Karpas-422 (cell line): ENCODE results near the gene LGALS9. TPM values are rescaled to one million over a fixed set of nuclear protein-coding genes. Genes with fewer than 3 reads are reported as not detected.
A peak's percentile ranks its signal among the peaks of the same experiment; 100 is the strongest.

Experiments used
- DNase-seq: peaks from one replicate; pipeline ENCODE4 v3.0.0-alpha.2; 2015
- H2AFZ ChIP-seq: fragments of 200-600 bp; sonication (generic); 2 replicates; pipeline ENCODE4 v1.6.1; 2014; ENCODE audit warnings: antibody characterized with exemption, low read length, mixed read lengths
- H3K27ac ChIP-seq: fragments of 200-600 bp; sonication (generic); 2 replicates; pipeline ENCODE4 v1.5.1; 2014; ENCODE audit warnings: mild to moderate bottlenecking, low read length, moderate library complexity
- H3K27me3 ChIP-seq: fragments of 200-600 bp; sonication (generic); 2 replicates; pipeline ENCODE4 v1.6.1; 2014; ENCODE audit warnings: low read length, mixed read lengths
- H3K36me3 ChIP-seq: fragments of 200-600 bp; sonication (generic); 2 replicates; pipeline ENCODE4 v1.6.1; 2014; ENCODE audit warnings: low read length, mixed read lengths; ENCODE audit not compliant: insufficient read depth
- H3K4me1 ChIP-seq: fragments of 200-600 bp; sonication (generic); 2 replicates; pipeline ENCODE4 v1.6.1; 2014; ENCODE audit warnings: mild to moderate bottlenecking, low read length, mixed read lengths
- H3K4me2 ChIP-seq: fragments of 200-600 bp; sonication (generic); 2 replicates; pipeline ENCODE4 v1.6.1; 2014; ENCODE audit warnings: low read length, low read depth, mild to moderate bottlenecking; ENCODE audit not compliant: poor library complexity, severe bottlenecking
- H3K4me3 ChIP-seq: fragments of 200-600 bp; sonication (generic); 2 replicates; pipeline ENCODE4 v1.5.1; 2014; ENCODE audit warnings: mild to moderate bottlenecking, antibody characterized with exemption, low read length, mixed read lengths
- H3K79me2 ChIP-seq: fragments of 200-600 bp; sonication (generic); 2 replicates; pipeline ENCODE4 v1.6.1; 2014; ENCODE audit warnings: mild to moderate bottlenecking, low read length, mixed read lengths
- H3K9ac ChIP-seq: fragments of 200-600 bp; sonication (generic); 2 replicates; pipeline ENCODE4 v1.6.0; 2014; ENCODE audit warnings: low read length
- H3K9me2 ChIP-seq: fragments of 200-600 bp; sonication (generic), shearing (Covaris generic); replicated peaks from 2 replicates; pipeline ENCODE4 v1.6.0; 2014; ENCODE audit warnings: mild to moderate bottlenecking, low read length, moderate library complexity; ENCODE audit not compliant: insufficient read depth
- H3K9me3 ChIP-seq: fragments of 300-700, 200-600 bp; sonication (generic); 2 replicates; pipeline ENCODE4 v1.6.1; 2014; ENCODE audit warnings: low read length, mixed read lengths
- H4K20me1 ChIP-seq: fragments of 200-600 bp; sonication (generic); 2 replicates; pipeline ENCODE4 v1.6.1; 2014; ENCODE audit warnings: mild to moderate bottlenecking, antibody characterized with exemption, low read length, low read depth; ENCODE audit not compliant: insufficient read depth
- total RNA-seq: library from RNA; depleted of rRNA; stranded (reverse); fragments of >200 nt; shearing (Covaris generic); gene quantifications from 2 replicates; pipeline ENCODE4 v1.2.3, GENCODE V29; 2014; ENCODE audit warnings: low replicate concordance

The LGALS9 gene
- total RNA-seq, 1 experiment from 2014 or later = 5.4 TPM

DNA sequence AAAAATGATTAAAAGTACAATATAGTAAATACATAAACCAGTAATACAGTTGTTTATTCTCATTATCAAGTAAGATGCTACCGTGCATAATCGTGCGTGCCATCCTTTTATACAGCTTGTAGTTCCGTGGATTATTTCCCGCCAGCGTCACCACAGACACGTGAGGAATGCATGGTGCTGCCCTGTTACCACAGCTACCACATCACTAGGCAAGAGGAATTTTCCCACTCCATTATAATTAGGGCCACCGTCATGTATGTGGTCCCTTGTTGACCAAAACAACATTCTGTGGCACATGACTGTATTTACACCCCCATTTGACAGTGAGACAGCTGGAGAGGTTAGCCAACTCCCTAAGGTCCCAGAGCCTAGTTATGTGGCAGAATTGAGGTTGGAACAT, 30.5 kb upstream of the LGALS9 start:
- no peak overlapping the region for H3K9ac ChIP-seq
- H3K27ac ChIP-seq = no peak overlapping the region
- no peak for DNase-seq
- no peaks in the 10 kb centered on the region for H3K36me3 ChIP-seq
- no peaks in the 10 kb centered on the region for H3K9me3 ChIP-seq
- no peak overlapping the region for H2AFZ ChIP-seq
- H3K79me2 ChIP-seq = no peaks in the 10 kb centered on the region
- no peak overlapping the region for H3K4me2 ChIP-seq
- no peak overlapping the region for H3K4me3 ChIP-seq
- H3K4me1 ChIP-seq = no peaks in the 10 kb centered on the region
- H3K27me3 ChIP-seq = no peaks in the 10 kb centered on the region
- H3K9me2 ChIP-seq = no peaks in the 10 kb centered on the region
- H4K20me1 ChIP-seq = peaks cover 3% of the 10 kb centered on the region; the same call in 1 of the 2 replicates

DNA sequence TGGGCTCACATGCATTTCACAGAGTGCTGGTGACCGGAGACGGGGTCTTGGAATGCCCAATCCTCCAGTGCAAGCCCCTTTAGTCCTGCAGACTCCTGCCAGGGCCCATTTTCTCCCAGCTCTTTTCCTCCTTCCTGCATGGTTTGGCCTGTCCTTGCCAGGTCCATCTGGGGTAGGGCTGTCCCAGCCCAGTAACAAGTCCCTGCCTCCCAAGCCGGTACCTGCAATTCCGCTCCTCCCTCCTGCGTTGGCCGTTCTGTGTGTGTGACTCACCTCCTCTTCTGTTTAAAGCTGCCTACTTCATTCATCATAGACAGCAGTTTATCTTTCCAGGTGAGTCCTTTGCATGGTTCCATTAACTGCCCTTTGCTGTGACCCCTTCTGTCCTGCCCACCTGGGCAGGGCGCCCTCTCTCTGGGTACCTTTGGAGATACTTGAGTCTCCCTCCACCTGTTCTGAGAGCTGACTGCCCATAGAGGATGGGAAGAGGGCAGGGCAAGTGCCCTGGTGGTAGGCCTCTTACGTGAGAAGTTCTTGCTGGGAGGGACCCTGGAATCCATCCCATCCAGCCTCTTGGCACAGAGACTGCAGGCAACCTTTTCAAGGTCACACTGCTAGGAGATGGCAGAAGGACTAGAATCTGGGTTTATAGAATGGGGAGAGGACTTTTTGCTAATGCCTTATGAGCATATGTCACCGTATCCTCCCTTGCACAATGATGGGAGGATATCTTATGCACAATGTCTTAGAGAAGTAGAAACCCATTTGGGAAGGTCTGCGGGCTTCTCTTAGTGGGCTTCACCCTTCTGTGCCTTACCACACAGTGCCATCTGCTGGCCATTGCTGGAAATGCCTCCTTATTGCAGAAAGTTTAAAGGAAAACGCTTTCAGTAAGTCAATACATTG, 29.7 kb upstream of the LGALS9 start:
- H4K20me1 ChIP-seq = peaks cover 3% of the 10 kb centered on the region; the same call in 1 of the 2 replicates
- no peak overlapping the region for H3K4me2 ChIP-seq

DNA sequence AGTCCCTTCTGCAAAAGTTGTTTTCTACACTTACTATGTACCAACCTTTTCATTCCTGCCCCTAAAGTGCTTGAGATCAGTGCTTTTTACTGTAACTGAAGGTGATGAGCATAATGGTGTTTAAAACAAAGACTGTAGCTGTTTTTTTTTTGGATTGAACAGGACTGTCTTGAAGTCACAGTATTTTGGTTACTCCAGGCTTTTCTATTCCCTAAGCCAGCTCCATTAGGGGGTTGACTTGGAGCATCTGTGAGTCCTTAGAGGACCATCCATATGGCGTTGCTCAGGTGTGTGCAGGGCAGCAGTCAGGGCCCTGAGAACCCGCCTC, 29.0 kb upstream of the LGALS9 start:
- no peak overlapping the region for H3K4me2 ChIP-seq
- H3K27me3 ChIP-seq = no peaks in the 10 kb centered on the region
- H3K4me1 ChIP-seq = no peaks in the 10 kb centered on the region
- no peak overlapping the region for H3K4me3 ChIP-seq
- H3K36me3 ChIP-seq = no peaks in the 10 kb centered on the region
- no peak overlapping the region for H3K9ac ChIP-seq
- DNase-seq = no peak
- peaks cover 3% of the 10 kb centered on the region; the same call in 1 of the 2 replicates for H4K20me1 ChIP-seq
- no peak overlapping the region for H3K27ac ChIP-seq
- no peaks in the 10 kb centered on the region for H3K9me3 ChIP-seq
- no peak overlapping the region for H2AFZ ChIP-seq
- no peaks in the 10 kb centered on the region for H3K9me2 ChIP-seq
- no peaks in the 10 kb centered on the region for H3K79me2 ChIP-seq

More for the DNA sequence above, 29.7 kb upstream of the LGALS9 start:
- Histone ChIP-seq H3K9me3 (no peaks in the 10 kb centered on the region), H3K27ac (no peak overlapping the region), H2AFZ (no peak overlapping the region), H3K9ac (no peak overlapping the region), H3K79me2 (no peaks in the 10 kb centered on the region), H3K4me1 (no peaks in the 10 kb centered on the region), H3K4me3 (no peak overlapping the region), H3K36me3 (no peaks in the 10 kb centered on the region), H3K27me3 (no peaks in the 10 kb centered on the region), H3K9me2 (no peaks in the 10 kb centered on the region)
- peak; percentile 92 for DNase-seq

DNA sequence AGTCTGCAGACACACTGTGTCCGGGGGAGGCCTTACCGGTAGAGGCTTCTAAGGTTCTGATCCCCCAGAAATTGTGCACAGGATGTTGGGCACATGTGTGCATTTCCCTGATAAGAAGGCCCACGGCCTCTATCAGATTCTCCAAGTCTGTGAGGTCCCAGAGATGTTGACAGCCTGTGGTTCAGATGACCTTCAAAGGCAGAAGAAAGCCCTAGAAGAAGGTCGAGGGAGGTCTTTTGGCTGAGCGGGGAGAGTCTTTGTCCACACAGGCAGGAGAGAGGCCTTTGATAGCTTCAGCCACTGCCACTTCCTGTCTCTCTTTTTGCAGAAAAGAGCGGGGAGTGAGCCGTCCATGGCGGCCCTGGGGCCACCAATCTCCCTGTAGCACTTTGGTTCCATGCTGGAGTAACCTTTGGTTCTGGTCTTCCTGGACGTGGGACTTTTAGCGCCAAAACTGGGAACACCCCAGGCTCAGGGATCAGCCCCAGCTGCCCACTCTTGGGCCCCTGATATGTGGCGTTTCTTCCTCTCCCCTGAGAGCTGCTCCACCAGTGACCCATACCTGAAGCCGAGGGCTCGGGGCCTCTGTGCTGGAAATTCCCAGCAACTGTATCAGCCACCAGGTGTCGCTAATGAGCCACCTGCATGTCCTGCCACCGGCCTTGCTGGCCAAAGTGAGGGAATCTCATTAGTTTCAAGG, 28.1 kb upstream of the LGALS9 start:
- H3K4me1 ChIP-seq = no peaks in the 10 kb centered on the region
- H3K9me2 ChIP-seq = no peaks in the 10 kb centered on the region
- no peaks in the 10 kb centered on the region for H3K9me3 ChIP-seq
- H3K79me2 ChIP-seq = no peaks in the 10 kb centered on the region
- no peak overlapping the region for H2AFZ ChIP-seq
- no peaks in the 10 kb centered on the region for H3K36me3 ChIP-seq
- peak; percentile 86 for DNase-seq
- H3K9ac ChIP-seq = no peak overlapping the region
- H3K27me3 ChIP-seq = no peaks in the 10 kb centered on the region
- no peak overlapping the region for H3K4me3 ChIP-seq
- H3K4me2 ChIP-seq = no peak overlapping the region
- peaks cover 5% of the 10 kb centered on the region; the same call in 1 of the 2 replicates for H4K20me1 ChIP-seq
- H3K27ac ChIP-seq = no peak overlapping the region

DNA sequence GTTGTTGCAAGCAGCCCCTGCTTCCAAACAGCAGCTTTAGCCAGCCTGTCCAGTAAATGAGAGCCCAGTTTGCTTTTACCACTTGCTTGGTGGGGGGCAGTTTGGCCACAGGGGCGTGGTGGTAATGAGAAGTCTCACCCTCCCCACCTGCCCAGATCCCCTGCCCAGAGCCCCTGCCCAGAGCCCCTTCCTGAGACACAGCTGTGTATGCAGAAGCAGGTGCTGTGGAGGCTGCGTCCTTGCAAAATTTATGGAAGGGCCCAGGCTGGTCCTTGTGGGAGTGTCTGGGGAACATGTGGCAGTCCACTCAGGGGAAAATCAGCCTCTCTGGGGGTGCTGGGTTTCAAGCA, 27.6 kb upstream of the LGALS9 start:
- no peak overlapping the region for H2AFZ ChIP-seq
- no peaks in the 10 kb centered on the region for H3K36me3 ChIP-seq
- H3K79me2 ChIP-seq = no peaks in the 10 kb centered on the region
- H3K9me2 ChIP-seq = no peaks in the 10 kb centered on the region
- no peak for DNase-seq
- H3K9ac ChIP-seq = no peak overlapping the region
- H3K4me1 ChIP-seq = no peaks in the 10 kb centered on the region
- H3K9me3 ChIP-seq = no peaks in the 10 kb centered on the region
- H3K27ac ChIP-seq = no peak overlapping the region
- no peak overlapping the region for H3K4me2 ChIP-seq
- no peaks in the 10 kb centered on the region for H3K27me3 ChIP-seq
- peaks cover 6% of the 10 kb centered on the region; the same call in 1 of the 2 replicates for H4K20me1 ChIP-seq
- no peak overlapping the region for H3K4me3 ChIP-seq

GRCh38 chr17:27603880-27604794, 26.9 kb upstream of the LGALS9 start:
- H3K36me3 ChIP-seq = no peaks in the 10 kb centered on the region
- H3K27ac ChIP-seq = no peak overlapping the region
- H3K4me1 ChIP-seq = no peaks in the 10 kb centered on the region
- no peak overlapping the region for H3K4me2 ChIP-seq
- no peak overlapping the region for H2AFZ ChIP-seq
- no peaks in the 10 kb centered on the region for H3K27me3 ChIP-seq
- H3K79me2 ChIP-seq = no peaks in the 10 kb centered on the region
- no peaks in the 10 kb centered on the region for H3K9me3 ChIP-seq
- H3K9ac ChIP-seq = no peak overlapping the region
- no peaks in the 10 kb centered on the region for H3K9me2 ChIP-seq
- no peak for DNase-seq
- H3K4me3 ChIP-seq = no peak overlapping the region
- peaks cover 6% of the 10 kb centered on the region; the same call in 1 of the 2 replicates for H4K20me1 ChIP-seq

DNA sequence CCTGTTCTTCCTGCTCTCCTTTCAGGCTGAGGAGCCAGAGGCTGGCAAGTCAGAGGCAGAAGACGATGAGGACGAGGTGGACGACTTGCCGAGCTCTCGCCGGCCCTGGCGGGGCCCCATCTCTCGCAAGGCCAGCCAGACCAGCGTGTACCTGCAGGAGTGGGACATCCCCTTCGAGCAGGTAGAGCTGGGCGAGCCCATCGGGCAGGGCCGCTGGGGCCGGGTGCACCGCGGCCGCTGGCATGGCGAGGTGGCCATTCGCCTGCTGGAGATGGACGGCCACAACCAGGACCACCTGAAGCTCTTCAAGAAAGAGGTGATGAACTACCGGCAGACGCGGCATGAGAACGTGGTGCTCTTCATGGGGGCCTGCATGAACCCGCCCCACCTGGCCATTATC, 25.6 kb upstream of the LGALS9 start:
- H3K9me2 ChIP-seq = no peaks in the 10 kb centered on the region

More for the DNA sequence above, 25.6 kb upstream of the LGALS9 start:
- Histone ChIP-seq H3K36me3 (no peaks in the 10 kb centered on the region), H3K79me2 (no peaks in the 10 kb centered on the region), H2AFZ (no peak overlapping the region), H3K9ac (no peak overlapping the region), H3K9me3 (no peaks in the 10 kb centered on the region), H3K4me1 (no peaks in the 10 kb centered on the region), H3K4me2 (no peak overlapping the region), H4K20me1 (peaks cover 11% of the 10 kb centered on the region; the same call in 1 of the 2 replicates), H3K27me3 (no peaks in the 10 kb centered on the region), H3K27ac (no peak overlapping the region), H3K4me3 (no peak overlapping the region)
- no peak for DNase-seq
